RWPE2 (cell line): ENCODE data around the gene F9.
A peak's percentile ranks its signal among the peaks of the same experiment; 100 is the strongest.

Experiments
- ATAC-seq: fragments of 200-7000 bp; cut with Tn5 transposase; 3 replicates; pipeline ENCODE4 v1.9.1; 2021; ENCODE audit warnings: low read depth
- DNase-seq: peaks from one replicate; pipeline ENCODE4 v3.0.0-alpha.2; 2020; ENCODE audit warnings: low spot score
- H3K27ac ChIP-seq: fragments of 450-650 bp; 2 replicates; pipeline ENCODE4 v1.5.1; 2017; ENCODE audit warnings: mild to moderate bottlenecking; ENCODE audit not compliant: poor library complexity, severe bottlenecking
- H3K27me3 ChIP-seq: fragments of 250-450 bp; sonication (Bioruptor Pico); 2 replicates; pipeline ENCODE4 v1.5.1; 2021; ENCODE audit warnings: mild to moderate bottlenecking, moderate library complexity; ENCODE audit not compliant: insufficient read depth, poor library complexity, severe bottlenecking
- H3K36me3 ChIP-seq: fragments of 250-450 bp; sonication (Bioruptor Pico); 2 replicates; pipeline ENCODE4 v1.5.1; 2020; ENCODE audit warnings: low read depth, mild to moderate bottlenecking, moderate library complexity
- H3K4me1 ChIP-seq: fragments of 250-450 bp; sonication (Bioruptor Pico); 2 replicates; pipeline ENCODE4 v1.5.1; 2021; ENCODE audit warnings: mild to moderate bottlenecking, moderate library complexity; ENCODE audit not compliant: insufficient read depth, poor library complexity, severe bottlenecking
- H3K4me3 ChIP-seq: fragments of 250-450 bp; sonication (Bioruptor Pico); 2 replicates; pipeline ENCODE4 v1.5.1; 2021; ENCODE audit warnings: mild to moderate bottlenecking, moderate library complexity; ENCODE audit not compliant: severe bottlenecking
- H3K9me3 ChIP-seq: fragments of 250-450 bp; sonication (Bioruptor Pico); 2 replicates; pipeline ENCODE4 v1.5.1; 2021; ENCODE audit warnings: mild to moderate bottlenecking, moderate library complexity; ENCODE audit not compliant: severe bottlenecking
- CTCF ChIP-seq: fragments of 450-650 bp; IDR thresholded peaks from one replicate; pipeline ENCODE4 v1.5.1; 2017; ENCODE audit warnings: mild to moderate bottlenecking, moderate library complexity; ENCODE audit not compliant: poor library complexity, severe bottlenecking

The F9 gene

GRCh38 chrX:139554991-139555675 is 24.6 kb downstream of the F9 start:
- Histone ChIP-seq H3K36me3 (no peaks in the 10 kb centered on the region), H3K9me3 (no peaks in the 10 kb centered on the region), H3K4me3 (no peak overlapping the region), H3K27ac (no peak overlapping the region), H3K4me1 (no peaks in the 10 kb centered on the region), H3K27me3 (no peaks in the 10 kb centered on the region)
- DNase-seq: no peak
- no peak for TF ChIP-seq CTCF
- no peak for ATAC-seq

DNA sequence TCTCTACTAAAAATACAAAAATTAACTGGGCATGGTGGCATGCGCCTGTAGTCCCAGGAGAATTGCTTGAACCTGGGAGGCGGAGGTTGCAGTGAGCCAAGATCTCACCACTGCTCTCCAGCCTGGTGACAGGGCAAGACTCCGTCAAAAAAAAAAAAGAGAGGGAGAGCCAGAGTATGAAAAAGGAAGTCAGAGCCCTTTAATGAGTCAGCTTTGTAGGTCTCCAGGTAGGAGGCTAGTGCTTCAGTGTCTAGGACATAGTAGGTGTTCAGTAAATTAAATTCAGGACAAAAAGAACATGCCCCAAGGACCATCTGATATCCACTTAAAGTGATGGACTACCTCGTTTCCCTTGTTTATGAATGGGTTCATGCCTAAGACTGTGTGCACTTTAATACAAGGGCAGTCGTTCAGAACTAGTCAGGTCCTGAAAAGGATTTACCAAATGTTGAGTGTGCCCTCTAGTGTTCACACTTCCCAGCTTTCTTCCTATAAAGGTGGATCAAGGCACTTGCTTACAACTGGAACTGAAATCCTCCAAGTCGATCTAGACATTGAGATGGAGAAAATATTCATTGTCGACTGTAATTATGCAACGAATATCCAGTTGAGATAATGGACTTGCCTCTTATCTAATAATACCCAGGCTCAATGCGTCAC is 29.0 kb downstream of the F9 start:
- TF ChIP-seq CTCF: peak; percentile 54
- Histone ChIP-seq H3K9me3 (no peaks in the 10 kb centered on the region), H3K36me3 (no peaks in the 10 kb centered on the region), H3K27ac (no peak overlapping the region), H3K4me1 (no peaks in the 10 kb centered on the region), H3K27me3 (no peaks in the 10 kb centered on the region), H3K4me3 (no peak overlapping the region)
- ATAC-seq: no peak
- DNase-seq: no peak

DNA sequence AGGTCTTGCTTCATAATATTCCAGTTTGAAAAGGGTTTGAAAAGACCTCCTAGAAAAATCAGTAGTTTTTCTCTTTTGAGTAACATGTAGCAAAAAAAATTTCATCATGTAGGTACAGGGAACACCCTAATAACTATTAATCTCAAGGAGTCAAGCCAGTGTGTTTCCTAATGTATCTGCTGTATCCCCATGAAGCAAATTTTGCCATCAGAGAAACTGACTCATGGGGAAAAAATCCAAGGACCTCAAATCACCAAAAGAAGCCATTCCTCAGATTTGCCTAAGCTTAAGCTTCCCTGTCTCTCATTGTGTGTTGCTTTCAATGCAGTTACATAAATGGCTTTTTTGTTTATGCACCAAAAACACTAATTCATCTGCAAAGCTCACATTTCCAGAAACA is 29.7 kb downstream of the F9 start:
- Histone ChIP-seq H3K4me3 (no peak overlapping the region), H3K36me3 (no peaks in the 10 kb centered on the region), H3K4me1 (no peaks in the 10 kb centered on the region), H3K27ac (no peak overlapping the region), H3K9me3 (no peaks in the 10 kb centered on the region), H3K27me3 (no peaks in the 10 kb centered on the region)
- DNase-seq (no peak), ATAC-seq (no peak)
- TF ChIP-seq CTCF: no peak

- ATAC-seq (no peak; the same call in 2 of the 3 replicates), DNase-seq (no peak)
- no peaks in the 10 kb centered on the region for H3K36me3 ChIP-seq
- H3K9me3 ChIP-seq: no peaks in the 10 kb centered on the region
- TF ChIP-seq CTCF: no peak
- no peak overlapping the region for H3K27ac ChIP-seq
- no peaks in the 10 kb centered on the region for H3K4me1 ChIP-seq
- H3K4me3 ChIP-seq: no peak overlapping the region
- H3K27me3 ChIP-seq: no peaks in the 10 kb centered on the region
Observed at GRCh38 chrX:139563251-139563650, 32.7 kb downstream of the F9 start.

GRCh38 chrX:139566981-139567380 is 36.4 kb downstream of the F9 start:
- no peaks in the 10 kb centered on the region for H3K36me3 ChIP-seq
- no peak for TF ChIP-seq CTCF
- DNase-seq (no peak), ATAC-seq (no peak)
- H3K4me3 ChIP-seq: no peak overlapping the region
- H3K9me3 ChIP-seq: no peaks in the 10 kb centered on the region
- no peak overlapping the region for H3K27ac ChIP-seq
- no peaks in the 10 kb centered on the region for H3K27me3 ChIP-seq
- H3K4me1 ChIP-seq: no peaks in the 10 kb centered on the region
